OCI-LY1 (cell line): ENCODE measurements around the gene BCKDK.

Source experiments
- H2AFZ ChIP-seq: fragments of 200-600 bp; sonication (generic), shearing (Covaris generic); 2 replicates; pipeline ENCODE4 v1.6.0; 2014; ENCODE audit warnings: antibody characterized with exemption, mild to moderate bottlenecking, low read length
- H3F3A ChIP-seq: fragments of 200-600 bp; sonication (generic), shearing (Covaris generic); 2 replicates; pipeline ENCODE4 v1.6.0; 2014; ENCODE audit warnings: mild to moderate bottlenecking, antibody characterized with exemption, low read length, moderate library complexity; ENCODE audit not compliant: insufficient read depth
- H3K27ac ChIP-seq: fragments of 200-600 bp; sonication (generic); 2 replicates; pipeline ENCODE4 v1.5.1; 2014; ENCODE audit warnings: low read length, mixed run types, mild to moderate bottlenecking, low read depth; ENCODE audit not compliant: poor library complexity, severe bottlenecking
- H3K27me3 ChIP-seq: fragments of 200-600 bp; sonication (generic); 2 replicates; pipeline ENCODE4 v1.6.0; 2014; ENCODE audit warnings: antibody characterized with exemption, mild to moderate bottlenecking, low read length, moderate library complexity; ENCODE audit not compliant: insufficient read depth
- H3K36me3 ChIP-seq: fragments of 200-600 bp; sonication (generic); 2 replicates; pipeline ENCODE4 v1.6.1; 2014; ENCODE audit warnings: mild to moderate bottlenecking, antibody characterized with exemption, low read length, moderate library complexity, mixed read lengths; ENCODE audit not compliant: insufficient read depth
- H3K4me1 ChIP-seq: fragments of 200-600 bp; sonication (generic); 2 replicates; pipeline ENCODE4 v1.5.1; 2014; ENCODE audit warnings: mild to moderate bottlenecking, low read length, moderate library complexity; ENCODE audit not compliant: insufficient read depth, severe bottlenecking
- H3K4me2 ChIP-seq: fragments of 200-600 bp; sonication (generic), shearing (Covaris generic); 2 replicates; pipeline ENCODE4 v1.6.1; 2014; ENCODE audit warnings: low read length
- H3K4me3 ChIP-seq: fragments of 200-600 bp; sonication (generic); 2 replicates; pipeline ENCODE4 v1.5.1; 2014; ENCODE audit warnings: low read length, low read depth, mild to moderate bottlenecking, mixed read lengths; ENCODE audit not compliant: poor library complexity, severe bottlenecking
- H3K79me2 ChIP-seq: fragments of 200-600 bp; shearing (Covaris generic); 2 replicates; pipeline ENCODE4 v1.6.1; 2016; ENCODE audit warnings: mixed run types, low read length, mixed read lengths; ENCODE audit not compliant: insufficient read depth
- H3K9ac ChIP-seq: fragments of 200-600 bp; sonication (generic), shearing (Covaris generic); 2 replicates; pipeline ENCODE4 v1.6.1; 2014; ENCODE audit warnings: mild to moderate bottlenecking, low read length, mixed read lengths
- H3K9me2 ChIP-seq: fragments of 200-600 bp; sonication (generic), shearing (Covaris generic); 2 replicates; pipeline ENCODE4 v1.6.1; 2014; ENCODE audit warnings: low read depth, mild to moderate bottlenecking, low read length, mixed read lengths
- H3K9me3 ChIP-seq: fragments of 200-600 bp; shearing (Covaris generic); 2 replicates; pipeline ENCODE4 v1.6.1; 2014; ENCODE audit warnings: low read length, mixed read lengths
- H4K20me1 ChIP-seq: fragments of 200-600 bp; sonication (generic), shearing (Covaris generic); 2 replicates; pipeline ENCODE4 v1.6.0; 2016; ENCODE audit warnings: mild to moderate bottlenecking, low read length; ENCODE audit not compliant: insufficient read depth
- EZH2 ChIP-seq: fragments of 200-600 bp; sonication (generic), shearing (Covaris generic); IDR thresholded peaks from 2 replicates; pipeline ENCODE4 v1.8.0; 2017; ENCODE audit warnings: borderline replicate concordance, mixed run types, mild to moderate bottlenecking, antibody characterized with exemption, low read length, moderate library complexity, mixed read lengths
- TF ChIP-seq, protein P1 (sequence below): fragments of 200-600 bp; sonication (generic), shearing (Covaris generic); IDR thresholded peaks from 2 replicates; pipeline ENCODE4 v1.5.1; 2017; ENCODE audit warnings: mild to moderate bottlenecking, antibody characterized with exemption, low read length, moderate library complexity, mixed read lengths

The BCKDK gene

GRCh38 chr16:31111881-31112466 lies 3.8 kb downstream of the BCKDK start:
- H3K79me2 ChIP-seq, result no peaks in the 10 kb centered on the region
- peaks cover 5% of the 10 kb centered on the region for H3F3A ChIP-seq
- TF ChIP-seq, protein P1, sequence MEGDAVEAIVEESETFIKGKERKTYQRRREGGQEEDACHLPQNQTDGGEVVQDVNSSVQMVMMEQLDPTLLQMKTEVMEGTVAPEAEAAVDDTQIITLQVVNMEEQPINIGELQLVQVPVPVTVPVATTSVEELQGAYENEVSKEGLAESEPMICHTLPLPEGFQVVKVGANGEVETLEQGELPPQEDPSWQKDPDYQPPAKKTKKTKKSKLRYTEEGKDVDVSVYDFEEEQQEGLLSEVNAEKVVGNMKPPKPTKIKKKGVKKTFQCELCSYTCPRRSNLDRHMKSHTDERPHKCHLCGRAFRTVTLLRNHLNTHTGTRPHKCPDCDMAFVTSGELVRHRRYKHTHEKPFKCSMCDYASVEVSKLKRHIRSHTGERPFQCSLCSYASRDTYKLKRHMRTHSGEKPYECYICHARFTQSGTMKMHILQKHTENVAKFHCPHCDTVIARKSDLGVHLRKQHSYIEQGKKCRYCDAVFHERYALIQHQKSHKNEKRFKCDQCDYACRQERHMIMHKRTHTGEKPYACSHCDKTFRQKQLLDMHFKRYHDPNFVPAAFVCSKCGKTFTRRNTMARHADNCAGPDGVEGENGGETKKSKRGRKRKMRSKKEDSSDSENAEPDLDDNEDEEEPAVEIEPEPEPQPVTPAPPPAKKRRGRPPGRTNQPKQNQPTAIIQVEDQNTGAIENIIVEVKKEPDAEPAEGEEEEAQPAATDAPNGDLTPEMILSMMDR, result no peak
- no peak for TF ChIP-seq EZH2
- no peaks in the 10 kb centered on the region for H3K9me3 ChIP-seq
- no peaks in the 10 kb centered on the region for H3K9me2 ChIP-seq
- no peak overlapping the region for H2AFZ ChIP-seq
- H4K20me1 ChIP-seq, result no peaks in the 10 kb centered on the region
- peaks cover 27% of the 10 kb centered on the region for H3K4me1 ChIP-seq
- no peak overlapping the region for H3K27ac ChIP-seq
- no peaks in the 10 kb centered on the region for H3K27me3 ChIP-seq
- no peak overlapping the region for H3K9ac ChIP-seq
- H3K4me2 ChIP-seq, result no peak overlapping the region
- H3K36me3 ChIP-seq, result peaks cover 34% of the 10 kb centered on the region
- no peak overlapping the region for H3K4me3 ChIP-seq

DNA sequence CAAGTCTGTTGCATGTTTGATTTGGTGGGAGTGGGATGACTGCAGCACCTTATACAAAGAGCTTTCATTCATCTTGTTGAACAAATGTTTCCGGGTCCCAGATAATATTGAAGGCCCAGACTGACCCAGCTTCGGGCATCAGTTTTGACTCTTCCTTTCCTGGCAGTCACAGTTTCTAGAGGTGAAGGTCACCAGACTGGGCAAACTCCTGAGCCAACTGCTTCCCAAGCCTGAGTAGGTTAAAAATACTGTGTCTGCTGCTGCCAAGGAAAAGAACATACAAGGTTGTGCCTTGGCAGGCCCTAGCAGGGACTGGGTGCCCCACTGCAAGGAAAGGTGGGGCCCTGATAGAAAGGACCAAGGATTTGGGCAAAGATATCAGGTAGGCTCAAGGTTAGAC lies 4.5 kb downstream of the BCKDK start:
- Histone ChIP-seq H3K9me2 (no peaks in the 10 kb centered on the region), H3K4me2 (no peak overlapping the region), H3K27me3 (no peaks in the 10 kb centered on the region), H3K36me3 (peaks cover 34% of the 10 kb centered on the region), H3K27ac (no peak overlapping the region), H4K20me1 (no peaks in the 10 kb centered on the region), H3K9me3 (no peaks in the 10 kb centered on the region), H3K79me2 (no peaks in the 10 kb centered on the region), H3K4me1 (peaks cover 20% of the 10 kb centered on the region), H3K4me3 (no peak overlapping the region), H3K9ac (no peak overlapping the region), H2AFZ (no peak overlapping the region), H3F3A (no peaks in the 10 kb centered on the region)
- TF ChIP-seq EZH2, result no peak
- TF ChIP-seq, protein P1, result no peak

DNA sequence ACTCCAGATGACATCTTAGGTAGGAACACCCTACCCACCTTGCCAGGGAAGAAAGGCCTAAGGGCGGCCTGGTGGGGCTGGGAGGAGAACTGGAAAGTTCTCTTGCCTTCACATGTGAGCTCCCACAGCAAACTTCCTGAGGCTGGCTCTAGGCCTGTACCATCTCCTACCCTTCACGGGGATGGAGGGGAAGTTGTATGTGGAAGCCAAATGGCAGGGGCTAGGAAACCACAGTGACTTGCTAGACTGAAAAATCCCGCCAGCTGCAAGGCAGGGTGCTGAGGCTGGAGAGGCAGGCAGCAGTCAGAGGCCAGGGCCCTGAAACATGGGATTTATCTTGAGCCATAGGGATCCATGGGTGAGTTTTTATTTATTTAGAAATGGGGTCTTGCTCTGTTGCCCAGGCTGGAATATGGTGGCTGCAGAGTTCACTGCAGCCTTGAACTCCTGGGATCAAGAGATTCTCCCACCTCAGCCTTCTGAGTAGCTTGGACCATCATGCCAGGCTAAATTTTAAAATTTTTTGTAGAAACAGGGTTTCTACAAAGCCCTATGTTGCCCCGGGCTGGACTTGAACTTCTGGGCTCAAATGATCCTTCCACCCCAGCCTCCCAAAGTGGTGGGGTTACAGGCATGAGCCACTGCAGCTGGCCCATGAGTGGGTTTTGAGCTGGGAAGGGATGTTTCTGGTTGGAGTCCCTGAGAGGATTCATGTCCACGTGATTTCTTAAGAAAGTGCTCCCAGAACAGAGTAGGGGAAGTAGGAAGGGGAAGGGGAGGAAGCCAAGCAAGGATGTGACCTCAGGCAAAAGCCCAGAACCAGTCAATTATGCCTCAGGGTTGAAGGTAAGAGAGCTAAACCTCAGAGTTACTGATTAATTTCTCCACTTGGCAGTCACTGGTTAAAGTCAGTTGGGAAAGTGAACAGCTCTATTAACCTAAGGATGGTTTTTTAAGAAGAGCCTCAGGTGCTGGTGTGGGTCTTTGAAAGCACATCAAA lies 5.2 kb downstream of the BCKDK start:
- Histone ChIP-seq H3K27ac (no peak overlapping the region), H2AFZ (no peak overlapping the region), H3K9ac (no peak overlapping the region), H3K9me3 (no peaks in the 10 kb centered on the region), H3K27me3 (no peaks in the 10 kb centered on the region), H4K20me1 (no peaks in the 10 kb centered on the region), H3K36me3 (peaks cover 34% of the 10 kb centered on the region), H3K4me1 (peaks cover 21% of the 10 kb centered on the region), H3K9me2 (no peaks in the 10 kb centered on the region), H3K4me3 (no peak overlapping the region), H3K4me2 (no peak overlapping the region), H3F3A (no peaks in the 10 kb centered on the region), H3K79me2 (peaks cover 5% of the 10 kb centered on the region; the same call in 1 of the 2 replicates)
- TF ChIP-seq, protein P1, result no peak
- TF ChIP-seq EZH2, result no peak
